HAP-1 (cell line): ENCODE data around the gene TMCO4.
"Not testable (repeated sequence)": the region's sequence is repeated elsewhere in the genome, so short reads cannot be mapped to it uniquely, and the experiment has no call there.

Source experiments
- DNase-seq, 2 experiments: peaks; one replicate each; pipeline ENCODE4 v3.0.0-alpha.2; 2016 to 2020; ENCODE audit warnings: low spot score in 2 of 2
- H3K27me3 ChIP-seq: fragments of 250-450 bp; sonication (Bioruptor Pico); 2 replicates; pipeline ENCODE4 v1.5.1; 2020; ENCODE audit warnings: low read depth, mild to moderate bottlenecking, moderate library complexity
- H3K36me3 ChIP-seq: fragments of 250-450 bp; sonication (Bioruptor Pico); replicated peaks from 2 replicates; pipeline ENCODE4 v1.5.1; 2020; ENCODE audit warnings: mild to moderate bottlenecking
- H3K4me1 ChIP-seq: fragments of 250-450 bp; sonication (Bioruptor Pico); 2 replicates; pipeline ENCODE4 v1.5.1; 2020; ENCODE audit warnings: mild to moderate bottlenecking
- H3K4me3 ChIP-seq: fragments of 250-450 bp; sonication (Bioruptor Pico); 2 replicates; pipeline ENCODE4 v1.5.1; 2020; ENCODE audit warnings: mild to moderate bottlenecking, moderate library complexity
- H3K9me3 ChIP-seq: fragments of 250-450 bp; sonication (Bioruptor Pico); 2 replicates; pipeline ENCODE4 v1.5.1; 2020; ENCODE audit warnings: mild to moderate bottlenecking, moderate library complexity
- in situ Hi-C: fragments of 300-500 bp; cut with MboI; formaldehyde crosslinking; loops from 3 replicates; pipeline ENCODE4 v1.14.3; 2020; ENCODE audit warnings: low sequenced_read_pairs, inconsistent platforms, mixed read lengths

TMCO4 gene

DNA sequence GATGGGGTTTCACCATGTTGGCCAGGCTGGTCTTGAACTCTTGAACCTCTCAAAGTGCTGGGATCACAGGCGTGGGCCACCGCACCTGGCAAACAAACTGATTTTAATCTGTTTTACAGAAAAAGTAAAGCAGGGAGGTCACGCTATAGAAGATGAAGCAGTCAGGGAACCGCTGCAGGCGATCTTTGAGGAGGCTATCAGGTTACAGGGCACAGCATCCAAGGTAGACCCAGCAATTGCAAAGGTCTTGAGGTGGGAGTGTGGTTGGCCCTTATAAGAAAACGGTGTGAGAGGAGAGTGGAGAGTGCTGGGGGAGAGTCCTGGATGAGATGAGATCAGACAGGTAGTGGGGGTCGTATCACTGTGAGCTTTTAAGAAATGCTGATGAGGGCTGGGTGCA, 2.6 kb upstream of the TMCO4 start:
- no peak for DNase-seq
- in situ Hi-C loops = no loop called here
- peaks cover 10% of the 10 kb centered on the region for H3K4me1 ChIP-seq

DNA sequence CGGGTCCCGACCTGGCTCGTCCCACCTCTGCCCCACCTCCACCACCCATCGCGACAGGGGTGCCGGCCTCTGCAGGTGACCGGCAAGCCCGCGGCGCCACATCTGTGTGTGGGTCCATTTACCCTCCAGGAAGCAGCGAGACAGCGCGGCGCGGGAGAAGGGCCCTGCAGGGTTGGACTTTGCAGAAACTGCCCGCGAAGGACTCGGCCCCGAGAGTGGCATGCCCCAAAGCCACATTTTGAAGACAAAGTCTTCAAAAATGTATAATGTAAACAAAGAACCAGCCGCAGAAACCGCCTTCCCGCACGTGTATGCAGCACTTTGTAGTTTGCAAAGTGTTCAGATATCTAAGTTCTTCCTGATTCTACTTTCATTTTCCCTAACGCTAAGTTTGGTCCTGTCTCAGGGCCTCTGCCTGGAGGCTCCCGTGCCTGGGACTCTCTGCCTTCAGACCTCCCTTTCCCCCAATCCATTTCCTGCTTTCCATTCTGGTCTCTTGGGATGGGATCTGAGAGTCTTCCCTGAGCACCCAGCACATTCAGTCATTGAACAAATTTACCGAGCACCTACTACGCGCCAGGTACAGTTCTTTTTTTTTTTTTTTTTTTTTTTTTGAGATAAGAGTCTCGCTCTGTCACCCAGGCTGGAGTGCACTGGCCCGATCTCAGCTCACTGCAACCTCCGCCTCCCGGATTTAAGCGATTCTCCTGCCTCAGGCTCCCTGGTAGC, 524 bp upstream of the TMCO4 start:
- peak; percentile 24 to 52 for DNase-seq

More for the DNA sequence above, 2.6 kb upstream of the TMCO4 start:
- Histone ChIP-seq H3K27me3 (no peaks in the 10 kb centered on the region), H3K9me3 (no peaks in the 10 kb centered on the region), H3K4me3 (no peak overlapping the region), H3K36me3 (no peaks in the 10 kb centered on the region)

DNA sequence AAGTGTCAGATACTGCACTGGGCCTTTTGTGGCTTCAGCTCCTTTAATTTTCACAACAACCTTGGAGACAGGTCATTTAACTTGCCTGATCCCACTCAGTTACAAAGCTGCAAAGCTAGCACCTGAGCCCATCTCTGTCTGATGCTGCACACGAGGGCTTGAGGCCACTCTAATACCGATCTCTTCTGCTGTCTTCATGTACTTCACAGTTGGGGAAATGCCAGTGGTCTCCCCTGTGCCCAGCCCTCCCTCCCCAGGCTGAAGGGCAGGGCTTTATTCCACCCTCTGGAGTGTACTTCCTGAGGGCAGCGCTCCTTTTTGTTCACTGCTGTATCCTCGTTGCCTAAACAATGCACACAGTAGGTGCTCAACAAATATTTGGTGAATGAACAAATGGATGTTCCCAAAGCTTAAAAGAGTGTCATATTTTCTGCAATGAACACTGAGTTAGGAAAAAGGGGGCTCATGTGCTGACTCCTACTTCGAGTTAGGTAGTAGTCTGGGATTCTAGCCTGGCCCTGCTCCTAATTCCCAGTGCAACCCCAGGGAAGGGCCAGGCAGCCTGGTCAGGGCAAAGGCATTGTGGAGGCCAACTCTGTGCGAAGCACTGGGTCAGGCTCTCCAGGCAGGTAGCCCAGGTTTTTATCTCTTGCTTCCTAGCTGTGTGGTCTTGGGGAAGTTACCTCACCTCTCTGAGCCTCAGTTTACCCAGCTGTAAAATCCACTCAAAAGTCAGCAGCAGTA, 1.1 kb downstream of the TMCO4 start:
- DNase-seq = no peak
- in situ Hi-C loops = no loop called here
- Histone ChIP-seq H3K4me1 (peaks cover 10% of the 10 kb centered on the region), H3K4me3 (no peak overlapping the region), H3K27me3 (no peaks in the 10 kb centered on the region), H3K9me3 (no peaks in the 10 kb centered on the region), H3K36me3 (no peaks in the 10 kb centered on the region)

More for the DNA sequence above, 524 bp upstream of the TMCO4 start:
- no peaks in the 10 kb centered on the region for H3K36me3 ChIP-seq
- H3K27me3 ChIP-seq = no peaks in the 10 kb centered on the region
- peak overlapping the region; percentile 25 for H3K4me3 ChIP-seq
- in situ Hi-C loops = no loop called here
- H3K9me3 ChIP-seq = no peaks in the 10 kb centered on the region
- peaks cover 10% of the 10 kb centered on the region for H3K4me1 ChIP-seq

DNA sequence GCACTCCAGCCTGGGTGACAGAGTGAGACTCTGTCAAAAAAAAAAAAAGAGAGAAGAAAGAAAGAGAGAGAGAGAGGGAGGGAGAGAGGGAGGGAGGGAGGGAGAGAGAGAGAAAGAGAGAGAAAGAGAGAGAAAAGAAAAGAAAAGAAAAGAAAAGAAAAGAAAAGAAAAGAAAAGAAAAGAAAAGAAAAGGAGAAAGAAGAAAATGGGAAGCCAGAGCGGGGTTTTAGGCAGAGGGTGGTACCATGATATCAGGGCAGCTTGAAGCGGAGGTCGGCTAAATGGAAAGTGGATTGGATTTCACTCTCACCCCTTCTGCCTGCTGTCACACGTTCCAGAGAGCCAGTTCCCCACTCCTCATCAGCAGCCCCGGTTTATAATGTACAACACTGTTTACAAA, 1.9 kb downstream of the TMCO4 start:
- Histone ChIP-seq H3K4me3 (no peak overlapping the region), H3K9me3 (no peaks in the 10 kb centered on the region), H3K36me3 (no peaks in the 10 kb centered on the region), H3K4me1 (peaks cover 10% of the 10 kb centered on the region), H3K27me3 (no peaks in the 10 kb centered on the region)
- no peak for DNase-seq
- in situ Hi-C loops = no loop called here

DNA sequence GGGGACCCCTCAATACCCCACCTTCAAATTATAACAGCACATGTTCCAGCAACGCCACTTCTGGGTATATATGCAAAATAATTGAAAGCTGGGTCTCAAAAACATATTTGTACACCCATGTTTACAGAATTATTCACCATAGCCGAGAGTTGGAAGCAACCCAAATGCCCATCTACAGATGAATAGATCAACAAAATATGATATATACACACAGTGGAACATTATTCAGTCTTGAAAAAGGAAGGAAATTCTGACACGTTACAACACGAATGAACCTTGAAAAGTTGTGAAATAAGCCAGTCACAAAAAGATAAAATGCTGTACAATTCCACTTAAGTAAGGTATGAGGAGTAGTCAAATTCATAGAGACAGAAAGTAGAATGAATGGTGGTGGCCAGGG, 5.1 kb downstream of the TMCO4 start:
- in situ Hi-C loops = no loop called here
- H3K4me1 ChIP-seq = peaks cover 5% of the 10 kb centered on the region
- no peak overlapping the region for H3K4me3 ChIP-seq
- no peak for DNase-seq
- no peaks in the 10 kb centered on the region for H3K9me3 ChIP-seq
- H3K27me3 ChIP-seq = no peaks in the 10 kb centered on the region
- no peaks in the 10 kb centered on the region for H3K36me3 ChIP-seq

DNA sequence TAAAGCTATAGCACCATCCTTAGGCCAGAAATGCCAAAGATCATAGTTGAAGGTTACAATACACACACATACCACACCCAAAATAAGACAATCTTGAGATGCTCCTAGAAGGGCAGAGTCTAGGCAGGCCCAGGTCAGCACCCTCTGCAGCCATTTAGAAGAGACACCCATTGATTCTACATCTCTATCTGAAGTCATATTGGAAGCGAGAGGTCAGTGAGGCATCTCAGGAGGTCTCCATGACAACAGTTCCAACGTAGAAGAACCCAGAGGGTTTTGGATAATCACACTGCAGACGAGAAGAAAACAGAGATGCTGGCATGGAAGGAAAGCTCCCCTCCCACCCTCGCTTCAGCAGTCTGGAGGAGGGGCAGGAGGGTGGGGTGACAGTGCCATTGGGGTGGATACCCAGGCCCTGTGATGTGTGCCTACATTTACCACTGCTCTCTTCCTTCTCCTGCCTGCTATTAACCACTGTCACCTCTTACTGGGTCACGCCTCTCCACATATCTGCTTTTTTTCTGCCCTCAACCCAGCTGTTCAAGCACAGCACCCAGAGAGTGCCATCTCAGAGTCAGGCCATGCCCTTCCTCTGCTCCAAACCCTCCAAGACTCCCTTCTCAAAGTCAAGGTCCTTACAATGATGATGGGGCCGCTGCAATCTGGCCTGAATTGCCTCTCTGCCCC, 6.2 kb downstream of the TMCO4 start:
- Histone ChIP-seq H3K36me3 (no peaks in the 10 kb centered on the region), H3K27me3 (no peaks in the 10 kb centered on the region), H3K9me3 (no peaks in the 10 kb centered on the region), H3K4me3 (no peak overlapping the region), H3K4me1 (no peaks in the 10 kb centered on the region)
- DNase-seq = no peak
- in situ Hi-C loops = no loop called here

DNA sequence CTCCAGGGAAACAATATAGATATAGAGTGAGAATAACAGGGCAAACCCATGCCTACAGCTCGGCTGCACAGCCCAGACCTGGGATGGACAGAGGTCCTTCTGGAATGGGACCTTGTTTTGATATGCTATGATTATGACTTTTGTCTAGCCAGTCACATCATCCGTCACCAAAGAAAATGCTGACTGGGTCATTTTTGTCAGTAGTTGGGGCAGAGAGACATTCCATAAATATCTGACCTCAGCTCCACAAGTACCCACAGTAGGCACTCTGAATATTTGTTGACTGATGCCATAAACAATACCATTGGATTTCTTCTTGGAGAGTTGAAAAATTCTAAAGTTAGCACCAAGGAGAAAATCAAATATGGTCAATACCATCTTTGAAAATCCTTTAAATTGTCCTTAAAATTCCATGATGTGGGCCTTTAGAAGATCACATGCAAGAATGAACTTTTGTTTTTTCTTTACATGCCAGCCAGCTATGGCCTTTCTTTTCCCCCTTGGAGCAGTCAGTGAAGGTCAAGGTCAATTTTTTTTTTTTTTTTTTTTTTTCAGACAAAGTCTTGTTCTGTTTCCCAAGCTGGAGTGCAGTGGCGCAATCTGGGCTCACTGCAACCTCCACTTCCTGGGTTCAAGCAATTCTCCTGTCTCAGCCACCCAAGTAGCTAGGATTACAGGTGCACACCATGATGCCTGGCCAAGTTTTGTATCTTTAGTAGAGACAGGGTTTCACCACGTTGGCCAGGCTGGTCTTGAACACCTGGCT, 7.3 kb downstream of the TMCO4 start:
- in situ Hi-C loops = no loop called here
- H3K9me3 ChIP-seq = no peaks in the 10 kb centered on the region
- no peaks in the 10 kb centered on the region for H3K36me3 ChIP-seq
- no peaks in the 10 kb centered on the region for H3K27me3 ChIP-seq
- H3K4me1 ChIP-seq = no peaks in the 10 kb centered on the region
- DNase-seq = no peak
- no peak overlapping the region for H3K4me3 ChIP-seq

DNA sequence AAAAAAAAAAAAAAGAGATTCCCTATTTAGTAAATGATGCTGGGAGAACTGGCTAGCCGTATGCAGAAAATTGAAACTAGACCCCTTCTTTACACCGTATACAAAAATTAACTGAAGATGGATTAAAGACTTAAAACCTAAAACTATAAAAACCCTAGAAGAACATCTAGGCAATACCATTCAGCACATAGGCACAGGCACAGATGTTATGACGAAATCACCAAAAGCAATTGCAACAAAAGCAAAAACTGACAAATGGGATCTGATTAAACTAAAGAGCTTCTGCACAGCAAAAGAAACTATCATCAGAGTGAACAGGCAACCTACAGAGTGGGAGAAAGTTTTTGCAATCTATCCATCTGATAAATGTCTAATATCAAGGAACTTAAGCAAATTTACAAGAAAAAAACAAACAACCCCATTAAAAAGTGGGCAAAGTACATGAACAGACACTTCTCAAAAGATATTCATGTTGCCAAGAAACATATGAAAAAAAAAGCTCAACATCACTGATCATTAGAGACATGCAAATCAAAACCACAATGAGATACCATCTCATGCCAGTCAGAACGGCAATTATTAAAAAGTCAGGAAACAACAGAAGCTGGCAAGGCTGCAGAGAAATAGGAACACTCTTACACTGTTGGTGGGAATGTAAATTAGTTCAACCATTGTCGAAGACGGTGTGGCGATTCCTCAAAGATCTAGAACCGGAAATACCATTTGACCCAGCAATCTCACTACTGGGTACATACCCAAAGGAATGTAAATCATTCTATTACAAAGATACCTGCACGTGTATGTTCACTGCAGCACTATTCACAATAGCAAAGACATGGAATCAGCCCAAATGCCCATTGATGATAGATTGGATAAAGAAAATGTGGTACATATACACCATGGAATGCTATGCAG, 9.4 kb downstream of the TMCO4 start:
- H3K36me3 ChIP-seq, H3K27me3 ChIP-seq, in situ Hi-C loops, H3K9me3 ChIP-seq, H3K4me1 ChIP-seq, DNase-seq, H3K4me3 ChIP-seq: not testable (repeated sequence)

DNA sequence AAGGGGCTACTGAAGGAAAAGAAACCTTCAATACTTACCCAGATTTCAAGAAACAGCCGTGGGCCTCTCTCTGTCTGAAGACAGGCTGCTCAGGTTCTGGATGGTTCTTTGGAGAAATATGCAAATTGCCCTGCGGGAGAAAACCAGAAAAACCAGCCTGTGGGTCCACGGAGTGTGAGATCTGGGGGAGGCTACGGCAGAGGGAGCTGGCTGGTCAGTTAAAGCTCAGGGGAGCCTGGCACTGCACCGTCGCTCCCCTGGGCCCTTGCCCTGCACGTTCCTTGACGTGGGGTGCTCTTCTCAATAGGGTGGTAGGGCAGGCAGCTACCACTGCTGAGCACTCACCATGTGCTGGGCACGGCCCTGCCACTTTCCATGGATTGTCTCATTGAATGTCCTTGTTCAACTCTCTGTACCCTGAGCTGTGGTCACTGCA, 12.7 kb downstream of the TMCO4 start:
- H3K4me3 ChIP-seq = no peak overlapping the region
- in situ Hi-C loops = no loop called here
- no peaks in the 10 kb centered on the region for H3K27me3 ChIP-seq
- H3K36me3 ChIP-seq = no peaks in the 10 kb centered on the region
- H3K9me3 ChIP-seq = no peaks in the 10 kb centered on the region
- no peaks in the 10 kb centered on the region for H3K4me1 ChIP-seq
- no peak for DNase-seq

DNA sequence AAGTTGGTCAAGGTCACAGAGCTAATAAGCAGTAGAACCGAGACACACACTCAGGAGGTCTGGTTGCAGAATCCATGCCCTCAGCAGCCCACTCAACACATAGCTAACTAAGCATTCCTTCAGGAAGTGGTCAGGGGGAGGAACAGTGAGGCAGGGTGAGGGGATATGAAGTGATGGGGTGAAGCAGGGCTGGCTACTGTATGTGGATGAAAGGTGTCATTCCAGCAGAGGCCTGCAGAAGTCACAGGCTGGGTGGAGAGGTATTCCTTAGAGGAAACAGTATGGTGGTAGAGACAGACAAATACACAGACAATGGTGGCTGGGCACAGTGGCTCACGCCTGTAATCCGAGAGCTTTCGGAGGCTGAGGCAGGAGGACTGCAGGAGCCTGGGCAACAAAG, 14.1 kb downstream of the TMCO4 start:
- Histone ChIP-seq H3K4me1 (no peaks in the 10 kb centered on the region), H3K27me3 (no peaks in the 10 kb centered on the region), H3K4me3 (no peak overlapping the region), H3K9me3 (no peaks in the 10 kb centered on the region), H3K36me3 (no peaks in the 10 kb centered on the region)
- in situ Hi-C loops = no loop called here
- DNase-seq = no peak

DNA sequence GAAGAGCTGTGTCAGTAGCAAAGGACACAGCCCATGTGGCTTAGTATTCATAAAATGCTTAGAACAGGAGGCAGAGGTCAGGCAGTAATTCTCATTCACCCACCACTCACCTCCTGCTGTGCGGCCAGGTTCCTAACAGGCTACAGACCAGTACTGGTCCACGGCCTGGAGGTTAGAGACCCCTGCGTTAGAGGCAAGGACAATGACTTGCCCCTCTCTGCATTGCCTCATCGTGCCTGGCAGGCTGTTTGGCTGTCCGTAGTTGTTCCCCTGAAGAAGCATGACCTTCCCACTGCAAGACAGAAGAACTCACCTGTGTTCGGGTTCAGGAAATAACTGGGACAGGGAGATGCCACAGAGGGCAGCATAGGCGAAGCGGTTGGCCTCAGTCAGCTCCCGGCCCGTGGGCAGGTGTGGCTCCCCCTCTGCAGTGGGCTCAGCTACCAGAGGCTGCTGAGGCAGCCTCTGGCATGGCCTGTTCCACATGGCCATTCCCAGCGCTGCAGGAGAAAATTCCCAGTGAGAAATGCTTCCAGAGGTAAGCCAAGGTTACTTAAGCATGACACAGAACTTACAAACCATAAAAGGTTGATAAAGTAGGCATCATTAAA, 19.3 kb downstream of the TMCO4 start:
- Histone ChIP-seq H3K4me1 (no peaks in the 10 kb centered on the region), H3K27me3 (no peaks in the 10 kb centered on the region), H3K4me3 (no peak overlapping the region), H3K36me3 (no peaks in the 10 kb centered on the region), H3K9me3 (no peaks in the 10 kb centered on the region)
- in situ Hi-C loops = no loop called here
- DNase-seq = no peak

DNA sequence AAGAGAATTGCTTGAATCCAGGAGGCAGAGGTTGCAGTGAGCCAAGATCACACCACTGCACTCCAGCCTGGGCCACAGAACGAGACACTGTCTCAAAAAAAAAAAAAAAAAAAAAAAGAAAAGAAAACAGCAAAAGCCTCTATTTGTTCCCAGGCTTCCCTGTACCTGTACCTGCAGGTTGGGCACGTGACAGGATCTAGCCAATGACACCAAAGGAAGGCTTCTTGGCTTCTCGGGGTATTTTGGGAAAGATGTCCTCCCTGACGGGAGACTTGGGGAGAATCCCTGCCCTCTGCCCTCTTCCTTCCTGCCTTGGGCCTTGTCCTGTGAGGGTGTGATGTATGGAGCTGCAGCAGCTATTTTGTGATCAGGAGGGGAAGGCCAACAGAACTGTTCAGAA, 22.8 kb downstream of the TMCO4 start:
- no peaks in the 10 kb centered on the region for H3K27me3 ChIP-seq
- DNase-seq = no peak
- no peaks in the 10 kb centered on the region for H3K4me1 ChIP-seq
- in situ Hi-C loops = no loop called here
- no peaks in the 10 kb centered on the region for H3K36me3 ChIP-seq
- H3K4me3 ChIP-seq = no peak overlapping the region
- no peaks in the 10 kb centered on the region for H3K9me3 ChIP-seq
